Activated T-helper 17 cell treated with anti-CD3 and anti-CD28 coated beads, Interleukin-2, amount 50 U/mL, for 72 hours (primary cell): ENCODE measurements around the gene TMCO4. TPM values are rescaled to one million over a fixed set of nuclear protein-coding genes. Genes with fewer than 3 reads are reported as not detected.
"Not testable (repeated sequence)": the region's sequence is repeated elsewhere in the genome, so short reads cannot be mapped to it uniquely, and the experiment has no call there.

Experiments
- ATAC-seq: fragments of 150-1000 bp; cut with Tn5 transposase; replicated peaks from 2 replicates; pipeline ENCODE4 v1.10.0; 2021; ENCODE audit warnings: mild to moderate bottlenecking, moderate library complexity
- H3K27ac Mint-ChIP-seq: one replicate; pipeline ENCODE4 v1.8.0; 2022; ENCODE audit warnings: mixed read lengths
- H3K27me3 Mint-ChIP-seq: one replicate; pipeline ENCODE4 v1.8.0; 2022; ENCODE audit warnings: mixed read lengths
- H3K36me3 Mint-ChIP-seq: one replicate; pipeline ENCODE4 v1.8.0; 2022; ENCODE audit warnings: low read depth, mild to moderate bottlenecking, mixed read lengths
- H3K4me1 Mint-ChIP-seq: one replicate; pipeline ENCODE4 v1.8.0; 2022; ENCODE audit warnings: mixed read lengths
- H3K4me3 Mint-ChIP-seq: one replicate; pipeline ENCODE4 v1.8.0; 2022; ENCODE audit warnings: mild to moderate bottlenecking, mixed read lengths
- H3K9me3 Mint-ChIP-seq: one replicate; pipeline ENCODE4 v1.8.0; 2022; ENCODE audit warnings: mixed read lengths
- total RNA-seq, 2 donors: library from RNA; stranded (reverse); gene quantifications; one replicate each; pipeline ENCODE4 v1.2.3, GENCODE V29; 2022

The TMCO4 gene
- total RNA-seq, 2 donors from 2014 or later = 8.9 to 12.6 TPM

- H3K27me3 Mint-ChIP-seq = no peaks in the 10 kb centered on the region
- no peak overlapping the region for H3K27ac Mint-ChIP-seq
- H3K9me3 Mint-ChIP-seq = no peaks in the 10 kb centered on the region
- no peak for ATAC-seq
- H3K36me3 Mint-ChIP-seq = no peaks in the 10 kb centered on the region
- no peak overlapping the region for H3K4me3 Mint-ChIP-seq
- H3K4me1 Mint-ChIP-seq = no peaks in the 10 kb centered on the region
These were observed 18.6 kb upstream of the TMCO4 start for GRCh38 chr1:19818324-19818723.

DNA sequence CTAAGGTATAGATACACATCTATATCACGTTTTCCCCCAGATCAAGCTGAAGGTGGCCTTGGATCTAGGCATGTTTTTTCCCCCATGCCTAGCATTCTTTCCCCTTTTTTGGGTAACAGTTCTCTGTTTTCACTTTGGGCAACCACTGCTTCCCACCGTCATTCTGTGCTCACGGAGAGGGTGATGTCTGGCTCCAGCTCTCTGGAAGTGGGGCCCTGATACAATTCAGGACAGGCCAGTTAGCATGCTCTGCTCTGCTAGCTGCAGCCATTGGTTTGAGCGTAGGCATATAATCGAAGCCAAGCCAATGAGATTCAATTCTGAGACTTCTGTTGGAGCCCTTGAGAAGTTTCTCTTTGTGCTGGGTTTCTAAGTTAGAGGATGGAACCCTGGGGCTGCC lies 17.4 kb upstream of the TMCO4 start:
- Mint-ChIP-seq H3K36me3 (no peaks in the 10 kb centered on the region), H3K4me3 (no peak overlapping the region), H3K4me1 (no peaks in the 10 kb centered on the region), H3K9me3 (no peaks in the 10 kb centered on the region), H3K27me3 (no peaks in the 10 kb centered on the region), H3K27ac (no peak overlapping the region)
- no peak for ATAC-seq

DNA sequence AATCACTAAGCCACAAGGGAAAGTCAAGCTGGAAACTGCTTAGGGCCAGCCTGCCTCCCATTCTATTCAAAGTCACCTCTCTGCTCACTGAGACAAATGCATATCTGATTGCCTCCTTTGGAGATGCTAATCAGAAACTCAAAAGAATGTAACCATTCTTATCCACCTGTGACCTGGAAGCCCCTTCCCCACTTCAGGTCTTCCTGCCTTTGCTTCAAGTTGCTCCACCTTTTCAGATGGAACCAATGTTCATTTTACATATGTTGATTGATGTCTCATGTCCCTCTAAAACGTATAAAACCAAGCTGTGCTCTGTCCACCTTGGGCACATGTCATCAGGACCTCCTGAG lies 17.0 kb upstream of the TMCO4 start:
- H3K9me3 Mint-ChIP-seq, H3K27me3 Mint-ChIP-seq, ATAC-seq, H3K4me1 Mint-ChIP-seq, H3K27ac Mint-ChIP-seq, H3K36me3 Mint-ChIP-seq, H3K4me3 Mint-ChIP-seq: not testable (repeated sequence)

DNA sequence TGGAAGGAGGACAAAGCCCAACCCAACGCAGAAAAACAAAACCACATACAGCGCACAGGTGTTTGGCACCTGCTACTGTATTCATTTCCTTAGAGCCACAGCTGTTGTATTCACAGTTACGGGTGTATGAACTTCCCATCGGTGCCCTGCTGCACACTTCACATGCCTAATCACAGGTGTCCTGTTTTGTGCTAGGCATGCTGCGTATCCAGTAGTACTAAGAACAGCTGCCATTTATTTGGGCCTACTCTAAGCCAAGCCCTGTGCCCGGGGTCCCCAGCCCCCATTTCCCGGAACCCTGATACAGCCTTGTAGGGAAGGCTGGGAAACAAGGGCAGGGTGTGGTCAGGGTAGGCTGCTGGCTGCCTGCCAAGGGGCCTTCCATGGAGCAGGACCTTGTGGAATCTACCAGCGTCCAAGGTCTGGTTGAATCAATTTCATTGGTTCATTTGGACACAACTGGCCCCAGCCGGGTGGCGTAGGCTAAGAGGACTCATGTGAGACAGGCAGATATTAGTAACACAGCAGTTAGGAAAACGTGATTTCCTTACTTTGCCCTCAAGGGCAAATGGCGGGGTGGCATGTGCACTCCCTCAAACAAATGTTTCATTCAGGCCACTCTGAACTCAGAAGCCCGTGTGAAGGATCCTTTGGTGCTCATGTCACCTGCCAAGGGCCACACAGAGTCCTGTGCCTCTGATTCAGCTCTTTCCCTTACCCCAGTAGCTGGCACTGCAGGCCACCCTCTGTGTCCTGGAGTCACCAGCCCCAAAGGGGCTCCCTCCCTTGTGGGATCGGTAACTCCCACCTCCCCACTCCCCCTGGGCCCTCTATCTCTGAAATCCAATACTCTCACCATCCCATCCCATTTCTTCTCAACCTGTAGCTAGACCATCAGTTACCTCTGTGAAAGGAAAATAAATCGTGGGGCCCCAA lies 16.4 kb upstream of the TMCO4 start:
- H3K36me3 Mint-ChIP-seq = no peaks in the 10 kb centered on the region
- no peaks in the 10 kb centered on the region for H3K4me1 Mint-ChIP-seq
- no peaks in the 10 kb centered on the region for H3K9me3 Mint-ChIP-seq
- no peaks in the 10 kb centered on the region for H3K27me3 Mint-ChIP-seq
- no peak for ATAC-seq
- H3K4me3 Mint-ChIP-seq = no peak overlapping the region
- H3K27ac Mint-ChIP-seq = no peak overlapping the region

- H3K27me3 Mint-ChIP-seq = no peaks in the 10 kb centered on the region
- H3K4me3 Mint-ChIP-seq = no peak within 1 kb of the TSS
- H3K9me3 Mint-ChIP-seq = no peaks in the 10 kb centered on the region
- H3K27ac Mint-ChIP-seq = no peak within 1 kb of the TSS
- no peaks in the 10 kb centered on the region for H3K4me1 Mint-ChIP-seq
- no peak for ATAC-seq
- no peaks in the 10 kb centered on the region for H3K36me3 Mint-ChIP-seq
These were observed 15.2 kb upstream of the TMCO4 start, which contains the start of gene RNF186 for GRCh38 chr1:19814681-19815503. RNF186 (minus strand) TSS chr1:19815283; CDS start chr1:19815101, 182 bp downstream.

DNA sequence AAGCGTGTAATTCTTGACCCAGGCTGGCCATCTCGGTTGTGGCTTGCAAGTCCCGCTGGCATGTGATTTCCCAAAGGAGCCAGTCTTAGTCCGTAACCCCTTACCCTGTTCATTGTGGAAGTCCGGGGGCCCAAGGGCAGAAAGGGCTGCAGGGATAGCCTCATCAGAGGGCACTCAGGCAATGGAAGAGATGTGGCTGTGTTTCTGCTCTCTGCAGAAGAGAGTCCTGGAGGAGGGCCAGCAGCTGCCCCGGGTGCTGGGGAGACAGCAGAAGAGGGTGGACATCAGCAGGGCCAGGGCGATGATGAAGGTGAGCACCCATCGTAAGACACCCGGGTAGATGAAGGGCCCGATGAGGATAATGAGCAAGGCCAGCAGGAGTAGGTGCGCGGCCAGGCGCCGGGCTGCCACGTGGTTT lies 14.5 kb upstream of the TMCO4 start:
- ATAC-seq = no peak
- Mint-ChIP-seq H3K36me3 (no peaks in the 10 kb centered on the region), H3K27me3 (no peaks in the 10 kb centered on the region), H3K27ac (no peak overlapping the region), H3K4me1 (no peaks in the 10 kb centered on the region), H3K4me3 (no peak overlapping the region), H3K9me3 (no peaks in the 10 kb centered on the region)

- H3K4me3 Mint-ChIP-seq = no peak overlapping the region
- ATAC-seq = no peak
- H3K27me3 Mint-ChIP-seq = no peaks in the 10 kb centered on the region
- no peaks in the 10 kb centered on the region for H3K36me3 Mint-ChIP-seq
- H3K27ac Mint-ChIP-seq = no peak overlapping the region
- no peaks in the 10 kb centered on the region for H3K4me1 Mint-ChIP-seq
- no peaks in the 10 kb centered on the region for H3K9me3 Mint-ChIP-seq
These were observed 13.9 kb upstream of the TMCO4 start for GRCh38 chr1:19813643-19813960.

DNA sequence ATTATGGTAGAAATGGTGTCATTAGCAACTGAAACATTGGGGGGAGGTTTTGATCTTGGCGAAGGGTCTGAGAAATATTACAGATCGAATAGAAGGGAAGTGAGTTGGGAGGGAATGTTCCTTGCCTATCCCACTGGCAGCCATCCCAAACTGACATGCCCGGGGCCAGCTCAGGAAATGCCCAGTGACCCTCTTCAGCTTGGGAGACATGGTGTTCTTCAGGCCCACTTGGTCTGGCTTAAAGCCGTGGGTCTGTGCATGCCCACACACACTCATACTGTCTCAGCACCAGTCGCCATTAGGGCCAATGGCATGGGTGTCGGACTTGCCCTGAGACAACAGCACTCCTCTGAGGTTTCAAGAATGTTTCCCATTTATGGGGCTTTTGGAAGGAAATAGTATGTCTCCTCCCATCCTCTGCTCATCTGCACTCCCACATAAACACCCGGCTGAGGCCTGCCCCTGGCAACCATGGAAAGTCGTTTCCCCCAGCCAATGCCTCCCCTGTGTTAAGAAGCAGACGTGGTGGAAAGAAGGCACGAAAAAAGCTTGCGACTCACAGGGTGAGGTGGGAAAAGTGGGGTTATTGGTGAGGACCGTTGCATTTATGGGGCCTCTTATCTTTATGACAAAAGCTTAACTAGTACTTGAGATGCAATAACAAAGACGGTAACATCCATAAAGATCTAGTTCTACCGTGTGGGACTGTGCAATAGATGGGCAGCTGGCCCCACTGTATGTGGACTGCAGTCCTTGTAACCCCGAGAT lies 13.3 kb upstream of the TMCO4 start:
- Mint-ChIP-seq H3K4me1 (no peaks in the 10 kb centered on the region), H3K27ac (no peak overlapping the region), H3K27me3 (no peaks in the 10 kb centered on the region), H3K36me3 (no peaks in the 10 kb centered on the region), H3K4me3 (no peak overlapping the region), H3K9me3 (no peaks in the 10 kb centered on the region)
- no peak for ATAC-seq

GRCh38 chr1:19811206-19811851 lies 11.6 kb upstream of the TMCO4 start:
- Mint-ChIP-seq H3K36me3 (no peaks in the 10 kb centered on the region), H3K27me3 (no peaks in the 10 kb centered on the region), H3K27ac (no peak overlapping the region), H3K4me3 (no peak overlapping the region), H3K9me3 (no peaks in the 10 kb centered on the region), H3K4me1 (no peaks in the 10 kb centered on the region)
- ATAC-seq = peak; percentile 86

- Mint-ChIP-seq H3K9me3 (no peaks in the 10 kb centered on the region), H3K36me3 (no peaks in the 10 kb centered on the region), H3K4me1 (no peaks in the 10 kb centered on the region), H3K27me3 (no peaks in the 10 kb centered on the region), H3K4me3 (no peak overlapping the region), H3K27ac (no peak overlapping the region)
- ATAC-seq = peak; percentile 66
These were observed 9.5 kb upstream of the TMCO4 start for GRCh38 chr1:19809044-19809750.

GRCh38 chr1:19808351-19808750 lies 8.6 kb upstream of the TMCO4 start:
- H3K27ac Mint-ChIP-seq = no peak overlapping the region
- no peaks in the 10 kb centered on the region for H3K36me3 Mint-ChIP-seq
- H3K27me3 Mint-ChIP-seq = no peaks in the 10 kb centered on the region
- no peak overlapping the region for H3K4me3 Mint-ChIP-seq
- ATAC-seq = no peak
- H3K4me1 Mint-ChIP-seq = no peaks in the 10 kb centered on the region
- no peaks in the 10 kb centered on the region for H3K9me3 Mint-ChIP-seq

GRCh38 chr1:19804831-19805251 lies 5.1 kb upstream of the TMCO4 start:
- H3K36me3 Mint-ChIP-seq = no peaks in the 10 kb centered on the region
- H3K4me3 Mint-ChIP-seq = no peak overlapping the region
- H3K4me1 Mint-ChIP-seq = peaks cover 15% of the 10 kb centered on the region
- no peaks in the 10 kb centered on the region for H3K27me3 Mint-ChIP-seq
- H3K27ac Mint-ChIP-seq = no peak overlapping the region
- H3K9me3 Mint-ChIP-seq = no peaks in the 10 kb centered on the region
- ATAC-seq = no peak

DNA sequence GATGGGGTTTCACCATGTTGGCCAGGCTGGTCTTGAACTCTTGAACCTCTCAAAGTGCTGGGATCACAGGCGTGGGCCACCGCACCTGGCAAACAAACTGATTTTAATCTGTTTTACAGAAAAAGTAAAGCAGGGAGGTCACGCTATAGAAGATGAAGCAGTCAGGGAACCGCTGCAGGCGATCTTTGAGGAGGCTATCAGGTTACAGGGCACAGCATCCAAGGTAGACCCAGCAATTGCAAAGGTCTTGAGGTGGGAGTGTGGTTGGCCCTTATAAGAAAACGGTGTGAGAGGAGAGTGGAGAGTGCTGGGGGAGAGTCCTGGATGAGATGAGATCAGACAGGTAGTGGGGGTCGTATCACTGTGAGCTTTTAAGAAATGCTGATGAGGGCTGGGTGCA lies 2.6 kb upstream of the TMCO4 start:
- Mint-ChIP-seq H3K4me3 (no peak overlapping the region), H3K9me3 (no peaks in the 10 kb centered on the region), H3K27me3 (no peaks in the 10 kb centered on the region), H3K4me1 (peaks cover 15% of the 10 kb centered on the region), H3K36me3 (no peaks in the 10 kb centered on the region), H3K27ac (no peak overlapping the region)
- no peak for ATAC-seq
